Activated naive CD4-positive, alpha-beta T cell treated with Interleukin-2 at 50 U/mL for 16 hours (primary cell): ENCODE results near the gene SCYGR3.
"Not testable (repeated sequence)": the region's sequence is repeated elsewhere in the genome, so short reads cannot be mapped to it uniquely, and the experiment has no call there.

ENCODE experiments used
- DNase-seq: peaks from one replicate; pipeline ENCODE4 v3.0.0-alpha.2; 2020

Gene SCYGR3

GRCh38 chr2:227612546-227613271 lies 1.9 kb downstream of the SCYGR3 start:
- DNase-seq = no peak

GRCh38 chr2:227610123-227610522 lies 4.5 kb downstream of the SCYGR3 start:
- no peak for DNase-seq

GRCh38 chr2:227608561-227609338 lies 5.9 kb downstream of the SCYGR3 start:
- DNase-seq = peak; percentile 5

GRCh38 chr2:227607941-227608340 lies 6.7 kb downstream of the SCYGR3 start:
- no peak for DNase-seq

- DNase-seq = no peak
These were observed 8.2 kb downstream of the SCYGR3 start for GRCh38 chr2:227606476-227606875.

- DNase-seq = no peak
These were observed 12.3 kb downstream of the SCYGR3 start for GRCh38 chr2:227602358-227602757.

- not testable (repeated sequence) for DNase-seq
These were observed 15.7 kb downstream of the SCYGR3 start, which contains the start of gene SCYGR2 for GRCh38 chr2:227598835-227599503. Gene SCYGR2 (plus strand): TSS chr2:227598893. CDS start chr2:227598893, 0 bp downstream.

- no peak for DNase-seq
These were observed 16.6 kb downstream of the SCYGR3 start for GRCh38 chr2:227597998-227598397.

GRCh38 chr2:227597036-227597435 lies 17.6 kb downstream of the SCYGR3 start:
- no peak for DNase-seq

- no peak for DNase-seq
These were observed 18.8 kb downstream of the SCYGR3 start for GRCh38 chr2:227595797-227596196.

- no peak for DNase-seq
These were observed 21.8 kb downstream of the SCYGR3 start for GRCh38 chr2:227592694-227593387.

GRCh38 chr2:227582369-227582768 lies 32.3 kb downstream of the SCYGR3 start:
- no peak for DNase-seq

- DNase-seq = no peak
These were observed 34.8 kb downstream of the SCYGR3 start for GRCh38 chr2:227579791-227580190.

GRCh38 chr2:227578642-227579041 lies 36.0 kb downstream of the SCYGR3 start:
- DNase-seq = no peak

- DNase-seq = no peak
These were observed 37.1 kb downstream of the SCYGR3 start for GRCh38 chr2:227577555-227577954.

GRCh38 chr2:227576812-227577211 lies 37.8 kb downstream of the SCYGR3 start:
- no peak for DNase-seq

GRCh38 chr2:227576110-227576509 lies 38.5 kb downstream of the SCYGR3 start:
- DNase-seq = no peak

GRCh38 chr2:227570615-227571014 lies 44.0 kb downstream of the SCYGR3 start:
- DNase-seq = no peak

- DNase-seq = no peak
These were observed 45.8 kb downstream of the SCYGR3 start for GRCh38 chr2:227568852-227569169.

- DNase-seq = no peak
These were observed 48.6 kb downstream of the SCYGR3 start for GRCh38 chr2:227566012-227566411.

- no peak for DNase-seq
These were observed 49.6 kb downstream of the SCYGR3 start for GRCh38 chr2:227565080-227565479.
